OCI-M2 (cell line): ENCODE results near the gene NDUFA13.

Experiments used
- DNase-seq: peaks from one replicate; lab custom pipeline; 2025; ENCODE audit not compliant: unreplicated experiment; lab: John Stamatoyannopoulos, UW

NDUFA13 gene

GRCh38 chr19:19488875-19489690 lies 26.9 kb upstream of the NDUFA13 start:
- no peak for DNase-seq

- no peak for DNase-seq
These were observed 26.2 kb upstream of the NDUFA13 start for GRCh38 chr19:19489804-19490204.

- peak; percentile 27 for DNase-seq
These were observed 25.6 kb upstream of the NDUFA13 start for GRCh38 chr19:19490214-19490968.

GRCh38 chr19:19491321-19492025 lies 24.6 kb upstream of the NDUFA13 start:
- no peak for DNase-seq

GRCh38 chr19:19492026-19492610 lies 23.9 kb upstream of the NDUFA13 start:
- no peak for DNase-seq

- DNase-seq, result no peak
These were observed 22.0 kb upstream of the NDUFA13 start for GRCh38 chr19:19493841-19494546.

- DNase-seq, result no peak
These were observed 20.1 kb upstream of the NDUFA13 start for GRCh38 chr19:19495614-19496603.

GRCh38 chr19:19498255-19498991 lies 17.6 kb upstream of the NDUFA13 start:
- DNase-seq, result no peak

GRCh38 chr19:19499272-19499995 lies 16.6 kb upstream of the NDUFA13 start:
- no peak for DNase-seq

GRCh38 chr19:19500975-19501644 lies 14.9 kb upstream of the NDUFA13 start:
- no peak for DNase-seq

GRCh38 chr19:19501798-19502197 lies 14.2 kb upstream of the NDUFA13 start:
- no peak for DNase-seq

GRCh38 chr19:19502281-19502680 lies 13.7 kb upstream of the NDUFA13 start:
- DNase-seq, result no peak

- no peak for DNase-seq
These were observed 13.0 kb upstream of the NDUFA13 start for GRCh38 chr19:19502808-19503602.

GRCh38 chr19:19504754-19505668 lies 11.0 kb upstream of the NDUFA13 start:
- DNase-seq, result no peak

- no peak for DNase-seq
These were observed 10.2 kb upstream of the NDUFA13 start for GRCh38 chr19:19505669-19506326.
